Stomach (tissue), 9 donors: Measurements from ENCODE around the gene TP63. TPM values are rescaled to one million over a fixed set of nuclear protein-coding genes. Genes with fewer than 3 reads are reported as not detected.

ENCODE experiments used
- DNase-seq, 2 donors: peaks; one replicate each; pipeline versions ENCODE4 v3.0.0 to v3.0.0-alpha.2; 2013 to 2019
- H3K27ac ChIP-seq, 5 donors: fragments of 200-600 bp in 4 of 5; sonication (generic) in 4 of 5; one replicate each; pipeline ENCODE4 v1.5.1; 2013 to 2019; ENCODE audit warnings: mild to moderate bottlenecking in 1 of 5, moderate library complexity in 1 of 5
- H3K27me3 ChIP-seq, 3 donors: fragments of 200-600 bp; sonication (generic); one replicate each; pipeline ENCODE4 v1.5.1; 2017 to 2019; ENCODE audit warnings: mixed run types in 1 of 3
- H3K36me3 ChIP-seq, 4 donors: fragments of 200-600 bp; sonication (generic); 1 replicate in 3 of 4; 2 replicates in 1 of 4; pipeline ENCODE4 v1.5.1; 2016 to 2019
- H3K4me1 ChIP-seq, 4 donors: fragments of 200-600 bp; sonication (generic); one replicate each; pipeline ENCODE4 v1.5.1; 2016 to 2019
- H3K4me3 ChIP-seq, 4 donors: fragments of 200-600 bp; sonication (generic) in 3 of 4; one replicate each; pipeline ENCODE4 v1.5.1; 2016 to 2019; ENCODE audit warnings: mild to moderate bottlenecking in 1 of 4
- H3K9me3 ChIP-seq, 4 donors: fragments of 200-600 bp; sonication (generic); one replicate each; pipeline ENCODE4 v1.5.1; 2016 to 2019
- CTCF ChIP-seq, 7 experiments: fragments of 450-650 bp in 4 of 7; fragments of 200-600 bp in 3 of 7; sonication (generic) in 3 of 7; IDR thresholded peaks; one replicate each; pipeline ENCODE4 v1.5.1; 2016 to 2019; ENCODE audit warnings: antibody characterized with exemption in 7 of 7, control low read depth in 2 of 7, mild to moderate bottlenecking in 1 of 7
- EP300 ChIP-seq: sonication (generic); formaldehyde crosslinking; IDR thresholded peaks from one replicate; pipeline ENCODE4 v1.6.1; 2017; ENCODE audit warnings: antibody characterized with exemption
- POLR2A ChIP-seq, 4 donors: fragments of 450-650 bp; IDR thresholded peaks; one replicate each; pipeline ENCODE4 v1.6.1; 2016; ENCODE audit warnings: antibody characterized with exemption in 4 of 4, control low read depth in 2 of 4, mild to moderate bottlenecking in 1 of 4, moderate library complexity in 1 of 4
- POLR2AphosphoS5 ChIP-seq, 3 donors: sonication (generic); formaldehyde crosslinking; IDR thresholded peaks; one replicate each; pipeline ENCODE4 v1.6.1; 2016; ENCODE audit warnings: antibody characterized with exemption in 3 of 3
- WGBS, 5 donors: extraction: QIAGEN DNeasy Blood & Tissue Kit in 3 of 5; methylation state at CpG; one replicate each; pipeline versions ENCODE4 v1.1.5 to v1.1.7; 2013 to 2018; 5-methylcytosine and 5-hydroxymethylcytosine counted together
- intact Hi-C: fragments of 100-400 bp; cut with DNase I; formaldehyde crosslinking; loops from one replicate; pipeline ENCODE4 v1.15.1; 2023; ENCODE audit warnings: low total_unique reads
- polyA plus RNA-seq, 3 donors: library from polyadenylated mRNA; stranded (reverse); fragments of 200-250 nt; gene quantifications; one replicate each; pipeline ENCODE4 v1.2.3, GENCODE V29; 2013
- total RNA-seq, 5 donors: library from RNA; depleted of rRNA; stranded (reverse); fragments of >200 nt; gene quantifications; one replicate each; pipeline versions ENCODE4 v1.1.0 to v1.2.3, GENCODE V29; 2014 to 2016
- donor health status: healthy with polysubstance abuse.
- donor health status: Bipolar disorder and iron deficiency.
- donor health status: healthy.

The TP63 gene
- total and polyA plus RNA-seq, 8 donors: 0.15 to 25.6 (median 0.55) TPM; not detected in 5

DNA sequence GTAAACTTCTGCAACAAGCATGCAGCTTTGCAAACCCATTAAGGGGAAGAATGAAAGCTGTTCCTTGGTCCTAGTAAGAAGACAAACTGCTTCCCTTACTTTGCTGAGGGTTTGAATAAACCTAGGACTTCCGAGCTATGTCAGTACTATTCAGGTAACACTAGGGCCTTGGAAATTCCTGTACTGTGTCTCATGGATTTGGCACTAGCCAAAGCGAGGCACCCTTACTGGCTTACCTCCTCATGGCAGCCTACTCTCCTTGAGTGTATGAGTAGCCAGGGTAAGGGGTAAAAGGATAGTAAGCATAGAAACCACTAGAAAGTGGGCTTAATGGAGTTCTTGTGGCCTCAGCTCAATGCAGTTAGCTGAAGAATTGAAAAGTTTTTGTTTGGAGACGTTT, 265.3 kb downstream of the TP63 start:
- intact Hi-C loops: no loop called here
- Histone ChIP-seq H3K9me3 (no peaks in the 10 kb centered on the region), H3K4me3 (no peak overlapping the region), H3K27ac (no peak overlapping the region), H3K27me3 (no peaks in the 10 kb centered on the region), H3K4me1 (no peaks in the 10 kb centered on the region), H3K36me3 (no peaks in the 10 kb centered on the region)
- WGBS, 5 donors: 78 to 84% (median 82%) methylated on average over 3 of the region's 3 CpGs
- TF ChIP-seq POLR2A (IDR thresholded peaks at IDR 0.05): no peak
- no peak for TF ChIP-seq POLR2AphosphoS5 (IDR thresholded peaks at IDR 0.05)
- TF ChIP-seq EP300: no peak
- TF ChIP-seq CTCF (IDR thresholded peaks at IDR 0.05): no peak
- no peak for DNase-seq

DNA sequence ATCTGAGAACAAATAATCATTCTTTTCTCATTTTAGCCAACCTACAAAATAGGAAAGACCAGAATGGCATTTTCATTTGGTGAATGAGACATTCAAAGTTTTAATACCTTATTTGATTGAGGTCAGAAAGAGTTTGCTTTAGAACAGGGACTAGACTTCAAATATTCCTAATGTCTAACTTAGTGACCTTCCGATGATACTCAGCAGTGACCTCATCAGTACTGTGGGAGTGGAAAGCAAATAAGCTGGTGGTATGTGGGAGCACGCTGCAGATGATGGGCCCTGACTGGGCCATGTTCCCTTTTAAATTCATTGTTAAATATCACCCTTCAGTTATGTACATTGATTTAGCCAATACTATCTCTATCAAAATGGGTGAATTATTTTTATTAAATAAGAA, 266.2 kb downstream of the TP63 start:
- H3K4me3 ChIP-seq: no peak overlapping the region
- H3K36me3 ChIP-seq: no peaks in the 10 kb centered on the region
- intact Hi-C loops: no loop called here
- H3K9me3 ChIP-seq: no peaks in the 10 kb centered on the region
- H3K27ac ChIP-seq: no peak overlapping the region
- no peaks in the 10 kb centered on the region for H3K27me3 ChIP-seq
- H3K4me1 ChIP-seq: no peaks in the 10 kb centered on the region
- TF ChIP-seq EP300 (no peak), POLR2AphosphoS5 (IDR thresholded peaks at IDR 0.05) (no peak), CTCF (IDR thresholded peaks at IDR 0.05) (no peak), POLR2A (IDR thresholded peaks at IDR 0.05) (no peak)
- no peak for DNase-seq
- 80 to 94% (median 89%) methylated on average over 2 of the region's 2 CpGs for WGBS, 5 donors

DNA sequence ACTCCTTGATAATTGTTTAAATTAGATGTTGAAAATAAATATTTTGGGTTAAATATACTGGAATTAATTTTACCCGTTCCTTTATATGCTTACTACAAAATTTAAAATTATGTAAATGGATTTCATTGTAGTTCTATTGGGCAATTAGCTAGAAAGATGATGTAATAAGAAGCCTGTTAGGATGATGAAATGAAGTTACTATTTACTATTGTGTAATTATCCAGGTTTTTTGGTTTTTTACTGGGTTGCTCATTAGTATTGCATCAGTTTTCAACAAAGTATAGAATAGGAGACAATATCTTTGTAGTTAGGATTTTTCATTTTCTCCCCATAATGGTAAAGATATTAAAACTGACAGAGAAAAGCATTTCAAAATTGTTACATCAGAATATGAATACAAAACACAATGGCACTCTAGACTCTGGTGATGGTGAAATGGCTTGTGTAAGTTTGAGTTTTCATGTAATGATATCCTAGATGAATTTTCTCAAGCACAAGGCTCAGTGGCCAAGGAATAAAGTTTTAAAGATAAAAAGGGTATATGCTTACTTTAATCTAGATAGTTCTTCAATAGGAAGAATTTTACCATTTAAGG, 267.5 kb downstream of the TP63 start:
- H3K36me3 ChIP-seq: no peaks in the 10 kb centered on the region
- H3K4me1 ChIP-seq: no peaks in the 10 kb centered on the region
- no peak for TF ChIP-seq EP300
- no peak for TF ChIP-seq CTCF (IDR thresholded peaks at IDR 0.05)
- no peak for TF ChIP-seq POLR2A (IDR thresholded peaks at IDR 0.05)
- no peak for TF ChIP-seq POLR2AphosphoS5 (IDR thresholded peaks at IDR 0.05)
- H3K4me3 ChIP-seq: no peak overlapping the region
- no peaks in the 10 kb centered on the region for H3K27me3 ChIP-seq
- WGBS, 5 donors: 89 to 98% (median 92%) methylated on average over 1 of the region's 1 CpG
- intact Hi-C loops: no loop called here
- DNase-seq: no peak
- no peak overlapping the region for H3K27ac ChIP-seq
- no peaks in the 10 kb centered on the region for H3K9me3 ChIP-seq

- DNase-seq: no peak
- Histone ChIP-seq H3K9me3 (no peaks in the 10 kb centered on the region), H3K4me3 (no peak overlapping the region), H3K4me1 (no peaks in the 10 kb centered on the region), H3K27ac (no peak overlapping the region), H3K27me3 (no peaks in the 10 kb centered on the region), H3K36me3 (no peaks in the 10 kb centered on the region)
- no peak for TF ChIP-seq CTCF (IDR thresholded peaks at IDR 0.05)
- no peak for TF ChIP-seq POLR2AphosphoS5 (IDR thresholded peaks at IDR 0.05)
- no peak for TF ChIP-seq POLR2A (IDR thresholded peaks at IDR 0.05)
- no peak for TF ChIP-seq EP300
- intact Hi-C loops: no loop called here
- WGBS, 5 donors: 93 to 98% (median 95%) methylated on average over 3 of the region's 3 CpGs
Measured at GRCh38 chr3:189899186-189899585, 268.0 kb downstream of the TP63 start.
